ENCODE results near the gene AP1S1. TPM values are rescaled to one million over a fixed set of nuclear protein-coding genes. Genes with fewer than 3 reads are reported as not detected.

Gene AP1S1
- total and polyA plus RNA-seq, 2 of the 13 experiments (the other 11 are each of a cell fraction or from before 2014, with no cell fraction given): 57.5 to 68.1 TPM

GRCh38 chr7:101123703-101124068 is 30.6 kb upstream of the AP1S1 start (continued):
- TF ChIP-seq ZIK1 (CRISPR knock-in tag; IDR thresholded peaks at IDR 0.05; ENCODE audit: borderline replicate concordance, low read depth): 0 out of 2 replicates have a peak, but pooled peaks have one; percentile 2

- peak; percentile 9 for ATAC-seq
- Histone ChIP-seq H3K27ac (ENCODE audit: extremely low read length, insufficient read depth, low read length) (peak overlapping the region; percentile 99), H3K9ac (ENCODE audit: insufficient read depth, low read depth, low read length) (peak overlapping the region; percentile 89), H3K79me2 (ENCODE audit: insufficient read depth, low read length) (peaks cover 12% of the 10 kb centered on the region), H3K27me3 (ENCODE audit: control insufficient read depth in 1 of 2, insufficient read depth in 2 of 2, low read length in 2 of 2) (no peaks in the 10 kb centered on the region; a peak in 1 of 5 replicates), H3K4me3 (replicated peaks in 1 of 3; ENCODE audit: insufficient read depth in 1 of 3, low read depth in 2 of 3, low read length in 3 of 3) (peak overlapping the region in 2 of 3 experiments; percentile 17 to 24; a peak in 2 of 6 replicates), H3K9me3 (ENCODE audit: low read length) (no peaks in the 10 kb centered on the region), H3K36me3 (replicated peaks in 1 of 2; ENCODE audit: control insufficient read depth in 1 of 2, insufficient read depth in 2 of 2, low read length in 2 of 2) (peaks cover under 1 to 8% of the 10 kb centered on the region in 2 experiments; a peak in 3 of 5 replicates), H3K4me1 (ENCODE audit: insufficient read depth, low read length) (peaks cover 91% of the 10 kb centered on the region), H4K20me1 (ENCODE audit: insufficient read depth, low read length) (peaks cover 18% of the 10 kb centered on the region; the same call in 1 of the 2 replicates), H3K4me2 (ENCODE audit: low read depth, low read length) (peak overlapping the region; percentile 94), H2AFZ (ENCODE audit: low read length) (no peak overlapping the region)
- peak; percentile 84 for DNase-seq (ENCODE audit: low spot score)
- intact Hi-C loops (cut with micrococcal nuclease; ENCODE audit: unreplicated experiment): no loop called here
- BruUV-seq (replicated peaks): TSS peak; percentile 43
- FAIRE-seq: peak; percentile 71
- in situ Hi-C loops (cut with HindIII; ENCODE audit: extremely low pct_ligation_motif_present, low pct_unique_long_range_greater_than_20kb): no loop called here
- ChIA-PET POLR2A (interaction anchor here (0.7 to 4.1 kb wide), 12 partner anchors 10 to 482 kb away, joined by 3 to 56 read pairs (median 4); partner anchors contain the start of genes CLDN15, MOGAT3, TRIM56 and UFSP1), CTCF (ENCODE audit: low intra/inter-chr PET ratio, low total read pairs) (no interaction called here)
- 5% methylated on average over 7 of the region's 7 CpGs for WGBS (ENCODE audit: low lambda C conversion rate)
- TF ChIP-seq IRF1 (CRISPR knock-in tag; IDR thresholded peaks at IDR 0.05; ENCODE audit: low read depth): no peak
- no peak for TF ChIP-seq ZNF280B (CRISPR knock-in tag; IDR thresholded peaks at IDR 0.05; ENCODE audit: borderline replicate concordance)
- TF ChIP-seq FOXO4 (CRISPR knock-in tag; conservative IDR thresholded peaks at IDR 0.05): no peak
- no peak for TF ChIP-seq BRD4 (CRISPR knock-in tag; IDR thresholded peaks at IDR 0.05)
- no peak for TF ChIP-seq SIX1 (CRISPR knock-in tag; IDR thresholded peaks at IDR 0.05; ENCODE audit: borderline replicate concordance)
- no peak for TF ChIP-seq ZNF446 (CRISPR knock-in tag; IDR thresholded peaks at IDR 0.05)
- no peak for TF ChIP-seq TRIM22 (IDR thresholded peaks at IDR 0.05)
- TF ChIP-seq ZNF33A (CRISPR knock-in tag; IDR thresholded peaks at IDR 0.05; ENCODE audit: borderline replicate concordance): no peak
- TF ChIP-seq MED1 (CRISPR knock-in tag; IDR thresholded peaks at IDR 0.05): peak; percentile 98
- 0 out of 2 replicates have a peak, but pooled peaks have one; percentile 12 for TF ChIP-seq ZFP37 (CRISPR knock-in tag; IDR thresholded peaks at IDR 0.05; ENCODE audit: borderline replicate concordance)
- no peak for TF ChIP-seq TBX3 (IDR thresholded peaks at IDR 0.05; ENCODE audit: borderline replicate concordance)
- TF ChIP-seq ZIK1 (CRISPR knock-in tag; IDR thresholded peaks at IDR 0.05; ENCODE audit: borderline replicate concordance, low read depth): no peak
- no peak for TF ChIP-seq CREB1 (IDR thresholded peaks at IDR 0.05)
- peak; percentile 38; the same call in 1 of the 2 replicates for TF ChIP-seq CREB1 (CRISPR knock-in tag; IDR thresholded peaks at IDR 0.05)
- no peak for TF ChIP-seq SMAD9 (CRISPR knock-in tag; IDR thresholded peaks at IDR 0.05)
- no peak for TF ChIP-seq ZFP36L2 (CRISPR knock-in tag; IDR thresholded peaks at IDR 0.05)
- TF ChIP-seq AHR (CRISPR knock-in tag; IDR thresholded peaks at IDR 0.05): no peak
Measured at GRCh38 chr7:101124376-101125056, 29.8 kb upstream of the AP1S1 start.

Measured in HepG2 (cell line).